K562 (cell line): ENCODE measurements around the gene PGBD1. TPM values are rescaled to one million over a fixed set of nuclear protein-coding genes. Genes with fewer than 3 reads are reported as not detected.
A peak's percentile ranks its signal among the peaks of the same experiment; 100 is the strongest.
"Not testable (repeated sequence)": the region's sequence is repeated elsewhere in the genome, so short reads cannot be mapped to it uniquely, and the experiment has no call there.

Source experiments
- ATAC-seq: fragments of 200-7000 bp; cut with Tn5 transposase; 3 replicates; pipeline ENCODE4 v1.9.1; 2020; ENCODE audit warnings: moderate library complexity
- BruUV-seq: library from RNA; stranded (reverse); fragments of 400-500 nt; replicated peaks from 2 replicates; lab custom pipeline; 2021; lab: Mats Ljungman, UMichigan
- CTCF ChIA-PET: fragments of 300-600 bp; formaldehyde crosslinking; extraction: SDS; loops from one replicate; lab custom pipeline; 2021; ENCODE audit warnings: low intra/inter-chr PET ratio; lab: Yijun Ruan, JAX
- POLR2A ChIA-PET: fragments of 300-600, 350-650 bp; sonication (Branson Sonifier 250); formaldehyde crosslinking; extraction: SDS; loops from one replicate; lab custom pipeline; 2021; ENCODE audit warnings: antibody characterized with exemption, inconsistent platforms; lab: Yijun Ruan, JAX
- DNase-seq, 4 experiments: peaks; one replicate each; pipeline versions ENCODE4 v3.0.0 to v3.0.0-alpha.2; 2011 to 2018; ENCODE audit warnings: low spot score in 3 of 4, mixed read lengths in 3 of 4; ENCODE audit errors: extremely low read depth in 1 of 4
- FAIRE-seq: peaks from 2 replicates; lab custom pipeline; 2011; peaks lifted over from hg19 to GRCh38; lab: Jason Lieb, UNC
- H2AFZ ChIP-seq: 2 replicates; pipeline ENCODE4 v1.6.0; 2011; ENCODE audit warnings: low read depth, low read length, control low read depth, inconsistent platforms
- H3K27ac ChIP-seq: fragments of 200-600 bp; 3 replicates; pipeline ENCODE4 v1.8.0; 2011; ENCODE audit warnings: low read depth, mild to moderate bottlenecking, control low read depth, inconsistent platforms, low read length, moderate library complexity, mixed read lengths; ENCODE audit errors: extremely low read depth
- H3K27me3 ChIP-seq, 2 experiments: fragments of 300-600 bp in 1 of 2; 2 replicates in 1 of 2; 3 replicates in 1 of 2; pipeline versions ENCODE4 v1.6.0 to v1.8.0; 2011; ENCODE audit warnings: inconsistent platforms in 2 of 2, low read length in 2 of 2, mild to moderate bottlenecking in 1 of 2, mixed read lengths in 1 of 2, moderate library complexity in 1 of 2; ENCODE audit not compliant: control insufficient read depth in 2 of 2, insufficient read depth in 2 of 2
- H3K36me3 ChIP-seq: fragments of 300-600 bp; 3 replicates; pipeline ENCODE4 v1.8.0; 2011; ENCODE audit warnings: mild to moderate bottlenecking, low read length, inconsistent platforms; ENCODE audit not compliant: control insufficient read depth, insufficient read depth
- H3K4me1 ChIP-seq, 2 experiments: fragments of 200-600 bp in 1 of 2; replicated peaks in 1 of 2; 2 replicates in 1 of 2; 3 replicates in 1 of 2; pipeline versions ENCODE4 v1.5.1 to v1.8.0; 2011; ENCODE audit warnings: inconsistent platforms in 2 of 2, low read length in 2 of 2, mild to moderate bottlenecking in 1 of 2, mixed read lengths in 1 of 2, moderate library complexity in 1 of 2; ENCODE audit not compliant: control insufficient read depth in 2 of 2, insufficient read depth in 2 of 2
- H3K4me2 ChIP-seq: 2 replicates; pipeline ENCODE4 v1.6.1; 2011; ENCODE audit warnings: low read length, control low read depth, inconsistent platforms, mixed read lengths; ENCODE audit not compliant: insufficient read depth
- H3K4me3 ChIP-seq: fragments of 200-600 bp; sonication (generic), shearing (Covaris generic); 2 replicates; pipeline ENCODE4 v1.5.1; 2016; ENCODE audit warnings: control low read depth, inconsistent platforms
- H3K79me2 ChIP-seq: fragments of 200-600 bp; 3 replicates; pipeline ENCODE4 v1.8.0; 2011; ENCODE audit warnings: low read length, inconsistent platforms; ENCODE audit not compliant: control insufficient read depth, insufficient read depth
- H3K9ac ChIP-seq, 2 experiments: 2 replicates each; pipeline versions ENCODE4 v1.6.0 to v1.6.1; 2011; ENCODE audit warnings: low read depth in 2 of 2, low read length in 2 of 2, control low read depth in 1 of 2, inconsistent platforms in 1 of 2, mild to moderate bottlenecking in 1 of 2, mixed read lengths in 1 of 2; ENCODE audit not compliant: insufficient read depth in 1 of 2
- H3K9me1 ChIP-seq: one replicate; pipeline ENCODE4 v1.6.0; 2011; ENCODE audit warnings: inconsistent platforms, mild to moderate bottlenecking, low read length, moderate library complexity; ENCODE audit not compliant: control insufficient read depth, insufficient read depth
- H3K9me3 ChIP-seq: replicated peaks from 2 replicates; pipeline ENCODE4 v1.5.1; 2011; ENCODE audit warnings: low read depth, low read length, inconsistent platforms; ENCODE audit not compliant: control insufficient read depth, insufficient read depth
- H4K20me1 ChIP-seq: replicated peaks from 2 replicates; pipeline ENCODE4 v1.6.1; 2011; ENCODE audit warnings: low read length, inconsistent platforms, mixed read lengths; ENCODE audit not compliant: control insufficient read depth, insufficient read depth
- IFI16 ChIP-seq: fragments of 250-450 bp; sonication (Bioruptor Pico); IDR thresholded peaks from 2 replicates; pipeline ENCODE4 v2.1.2; 2022; ENCODE audit warnings: mild to moderate bottlenecking, inconsistent platforms
- MAZ ChIP-seq, 2 experiments: fragments of 450-650 bp in 1 of 2; sonication (generic) in 1 of 2; formaldehyde crosslinking; IDR thresholded peaks in 1 of 2; conservative IDR thresholded peaks in 1 of 2; 2 replicates each; pipeline versions ENCODE4 v1.4.0 to v1.5.0; 2020; ENCODE audit warnings: mild to moderate bottlenecking in 1 of 2, missing genetic modification reagents in 1 of 2
- NR2F6 ChIP-seq: fragments of 450-650 bp; formaldehyde crosslinking; IDR thresholded peaks from 2 replicates; pipeline ENCODE4 v1.4.0; 2020; ENCODE audit warnings: mild to moderate bottlenecking
- SOX6 ChIP-seq: fragments of 450-650 bp; IDR thresholded peaks from 2 replicates; pipeline ENCODE4 v1.6.1; 2014; ENCODE audit warnings: mild to moderate bottlenecking
- WGBS: fragments of 100-300 bp; shearing (Covaris generic); methylation state at CpG from one replicate; pipeline ENCODE4 v1.1.6; 2016; ENCODE audit warnings: low coverage, mixed read lengths; ENCODE audit not compliant: insufficient coverage; ENCODE audit errors: missing lambda C conversion rate; 5-methylcytosine and 5-hydroxymethylcytosine counted together
- in situ Hi-C: fragments of 300-500 bp; cut with MboI; formaldehyde crosslinking; loops from 4 replicates; pipeline ENCODE4 v1.15.0; 2018; ENCODE audit warnings: inconsistent platforms, mixed read lengths
- intact Hi-C: fragments of 100-400 bp; cut with micrococcal nuclease; formaldehyde crosslinking; loops from 2 replicates; pipeline ENCODE4 v1.14.2; 2022
- polyA plus RNA-seq, 8 experiments: library from polyadenylated mRNA; depleted of rRNA in 4 of 8; stranded (reverse) in 5 of 8; unstranded in 3 of 8; fragments of >200 nt; fragmentation: Nextera tagmentation in 2 of 8; fragmentation: Illumina TruSeq in 1 of 8; extraction: Ambion mirVana in 2 of 8; extraction: Trizol in 1 of 8; gene quantifications; 2 replicates each; pipeline versions ENCODE4 v1.2.1 to v1.2.3, GENCODE V29; 2011 to 2014; ENCODE audit warnings: inconsistent platforms in 1 of 8, missing spikeins in 1 of 8
- total RNA-seq, 7 experiments: library from RNA; depleted of rRNA in 6 of 7; stranded (reverse); fragments of >200 nt in 6 of 7; fragmentation: Illumina TruSeq in 2 of 7; extraction: Trizol in 2 of 7; gene quantifications; 2 replicates each; pipeline versions ENCODE4 v1.2.1 to v1.2.3, GENCODE V29; 2011 to 2021; ENCODE audit warnings: low replicate concordance in 1 of 7
- TF ChIP-seq, protein P1 (sequence below): fragments of 200-800 bp; sonication (Bioruptor generic); IDR thresholded peaks from 2 replicates; pipeline ENCODE4 v1.6.1; 2016; ENCODE audit warnings: missing genetic modification characterization, missing compliant biosample characterization

The PGBD1 gene
- total and polyA plus RNA-seq, 9 of the 15 experiments (the other 6 are each of a cell fraction or from before 2014, with no cell fraction given), result 3.3 to 9.0 (median 7.3) TPM

DNA sequence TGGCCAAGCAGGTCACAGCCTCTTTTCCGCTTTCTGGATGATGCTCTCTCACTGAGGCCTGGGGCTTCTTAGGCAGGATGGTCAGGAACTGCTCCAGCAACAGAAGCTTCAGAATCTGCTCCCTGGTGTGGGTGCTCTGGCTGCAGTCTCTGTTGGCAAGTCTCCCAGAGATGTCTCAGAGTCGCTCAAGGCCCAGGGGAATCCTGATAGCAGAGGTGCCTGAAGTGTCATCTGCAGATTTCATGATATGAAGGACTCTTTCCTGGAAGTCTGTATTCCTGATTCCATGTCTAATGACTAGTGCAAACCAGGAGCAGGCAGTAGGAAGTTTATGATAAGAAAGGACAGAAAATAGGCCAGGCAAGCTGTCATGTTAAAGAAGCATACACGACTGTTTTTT, 34.3 kb downstream of the PGBD1 start (continued):
- TF ChIP-seq MAZ (CRISPR knock-in tag; conservative IDR thresholded peaks at IDR 0.05 in 1 of 2, IDR thresholded peaks at IDR 0.05 in 1 of 2) (peak in 1 of 2 experiments; percentile 43; a peak in 1 of 4 replicates), IFI16 (CRISPR knock-in tag) (no peak), NR2F6 (CRISPR knock-in tag) (no peak), SOX6 (peak; percentile 38; the same call in 1 of the 2 replicates)
- TF ChIP-seq, protein P1, sequence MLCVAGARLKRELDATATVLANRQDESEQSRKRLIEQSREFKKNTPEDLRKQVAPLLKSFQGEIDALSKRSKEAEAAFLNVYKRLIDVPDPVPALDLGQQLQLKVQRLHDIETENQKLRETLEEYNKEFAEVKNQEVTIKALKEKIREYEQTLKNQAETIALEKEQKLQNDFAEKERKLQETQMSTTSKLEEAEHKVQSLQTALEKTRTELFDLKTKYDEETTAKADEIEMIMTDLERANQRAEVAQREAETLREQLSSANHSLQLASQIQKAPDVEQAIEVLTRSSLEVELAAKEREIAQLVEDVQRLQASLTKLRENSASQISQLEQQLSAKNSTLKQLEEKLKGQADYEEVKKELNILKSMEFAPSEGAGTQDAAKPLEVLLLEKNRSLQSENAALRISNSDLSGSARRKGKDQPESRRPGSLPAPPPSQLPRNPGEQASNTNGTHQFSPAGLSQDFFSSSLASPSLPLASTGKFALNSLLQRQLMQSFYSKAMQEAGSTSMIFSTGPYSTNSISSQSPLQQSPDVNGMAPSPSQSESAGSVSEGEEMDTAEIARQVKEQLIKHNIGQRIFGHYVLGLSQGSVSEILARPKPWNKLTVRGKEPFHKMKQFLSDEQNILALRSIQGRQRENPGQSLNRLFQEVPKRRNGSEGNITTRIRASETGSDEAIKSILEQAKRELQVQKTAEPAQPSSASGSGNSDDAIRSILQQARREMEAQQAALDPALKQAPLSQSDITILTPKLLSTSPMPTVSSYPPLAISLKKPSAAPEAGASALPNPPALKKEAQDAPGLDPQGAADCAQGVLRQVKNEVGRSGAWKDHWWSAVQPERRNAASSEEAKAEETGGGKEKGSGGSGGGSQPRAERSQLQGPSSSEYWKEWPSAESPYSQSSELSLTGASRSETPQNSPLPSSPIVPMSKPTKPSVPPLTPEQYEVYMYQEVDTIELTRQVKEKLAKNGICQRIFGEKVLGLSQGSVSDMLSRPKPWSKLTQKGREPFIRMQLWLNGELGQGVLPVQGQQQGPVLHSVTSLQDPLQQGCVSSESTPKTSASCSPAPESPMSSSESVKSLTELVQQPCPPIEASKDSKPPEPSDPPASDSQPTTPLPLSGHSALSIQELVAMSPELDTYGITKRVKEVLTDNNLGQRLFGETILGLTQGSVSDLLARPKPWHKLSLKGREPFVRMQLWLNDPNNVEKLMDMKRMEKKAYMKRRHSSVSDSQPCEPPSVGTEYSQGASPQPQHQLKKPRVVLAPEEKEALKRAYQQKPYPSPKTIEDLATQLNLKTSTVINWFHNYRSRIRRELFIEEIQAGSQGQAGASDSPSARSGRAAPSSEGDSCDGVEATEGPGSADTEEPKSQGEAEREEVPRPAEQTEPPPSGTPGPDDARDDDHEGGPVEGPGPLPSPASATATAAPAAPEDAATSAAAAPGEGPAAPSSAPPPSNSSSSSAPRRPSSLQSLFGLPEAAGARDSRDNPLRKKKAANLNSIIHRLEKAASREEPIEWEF, result no peak
- TF ChIP-seq, all 486 proteins: peak for 28

DNA sequence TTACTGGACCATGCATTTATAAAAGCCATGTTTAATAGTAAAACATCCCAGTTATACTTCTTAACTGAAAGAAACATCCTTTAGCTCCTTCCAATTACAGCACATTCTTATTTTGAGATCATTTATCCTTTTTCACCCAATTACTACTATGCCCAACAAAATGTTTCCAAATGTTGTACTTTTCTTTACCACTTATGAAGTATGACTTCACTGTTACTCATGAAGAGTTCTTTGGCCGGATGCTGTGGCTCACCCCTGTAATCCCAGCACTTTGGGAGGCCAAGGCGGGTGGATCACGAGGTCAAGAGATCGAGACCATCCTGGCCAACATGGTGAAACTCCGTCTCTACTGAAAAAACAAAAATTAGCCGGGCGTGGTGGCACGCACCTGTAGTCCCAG, 36.5 kb downstream of the PGBD1 start:
- not testable (repeated sequence) for H3K9me1 ChIP-seq
- POLR2A ChIA-PET, result interaction anchor here (0.6 to 0.9 kb wide), 2 partner anchors 10 to 18 kb away, joined by 3 read pairs; no protein-coding TSS in a partner anchor

More for the DNA sequence above, 36.5 kb downstream of the PGBD1 start:
- H3K9me3 ChIP-seq, BruUV-seq, in situ Hi-C loops, H2AFZ ChIP-seq, H3K4me1 ChIP-seq, DNase-seq, H3K4me3 ChIP-seq, H3K79me2 ChIP-seq, ATAC-seq, CTCF ChIA-PET, H3K36me3 ChIP-seq, H3K27me3 ChIP-seq, H4K20me1 ChIP-seq, H3K9ac ChIP-seq, intact Hi-C loops, H3K4me2 ChIP-seq, FAIRE-seq, H3K27ac ChIP-seq: not testable (repeated sequence)
- WGBS, result 76% methylated on average over 8 of the region's 8 CpGs
